Transverse colon (tissue), 4 donors: ENCODE data around the gene ENGASE. TPM values are rescaled to one million over a fixed set of nuclear protein-coding genes. Genes with fewer than 3 reads are reported as not detected.

Experiments
- DNase-seq: peaks from one replicate; pipeline ENCODE4 v3.0.0-alpha.2; 2019
- H3K27ac ChIP-seq, 4 donors: fragments of 200-600 bp; sonication (generic); 2 replicates each; pipeline ENCODE4 v1.5.1; 2016 to 2018; ENCODE audit warnings: inconsistent platforms in 4 of 4
- H3K27me3 ChIP-seq: fragments of 200-600 bp; sonication (generic); 2 replicates; pipeline ENCODE4 v1.5.1; 2017; ENCODE audit warnings: inconsistent platforms
- H3K36me3 ChIP-seq, 4 donors: fragments of 200-600 bp; sonication (generic); 2 replicates each; pipeline ENCODE4 v1.5.1; 2017 to 2019; ENCODE audit warnings: inconsistent platforms in 4 of 4
- H3K4me1 ChIP-seq, 4 donors: fragments of 200-600 bp; sonication (generic); 2 replicates each; pipeline ENCODE4 v1.5.1; 2017 to 2020; ENCODE audit warnings: inconsistent platforms in 4 of 4
- H3K4me3 ChIP-seq, 4 donors: fragments of 200-600 bp; sonication (generic); 1 replicate in 1 of 4; 2 replicates in 3 of 4; pipeline versions ENCODE4 v1.5.1 to v1.6.1; 2017 to 2019; ENCODE audit warnings: inconsistent platforms in 4 of 4
- H3K9me3 ChIP-seq, 2 donors: fragments of 200-600 bp; sonication (generic); 2 replicates each; pipeline ENCODE4 v1.5.1; 2017 to 2019; ENCODE audit warnings: inconsistent platforms in 2 of 2
- CTCF ChIP-seq, 5 experiments: fragments of 200-600 bp in 3 of 5; fragments of 450-650 bp in 2 of 5; sonication (generic) in 3 of 5; IDR thresholded peaks; 1 replicate in 2 of 5; 2 replicates in 3 of 5; pipeline ENCODE4 v1.5.1; 2016 to 2017; ENCODE audit warnings: antibody characterized with exemption in 5 of 5, inconsistent platforms in 3 of 5, mild to moderate bottlenecking in 2 of 5, moderate library complexity in 1 of 5
- EP300 ChIP-seq: sonication (generic); formaldehyde crosslinking; IDR thresholded peaks from one replicate; pipeline ENCODE4 v1.6.1; 2017; ENCODE audit warnings: antibody characterized with exemption, low read depth
- POLR2A ChIP-seq: fragments of 450-650 bp; IDR thresholded peaks from one replicate; pipeline ENCODE4 v1.6.1; 2016; ENCODE audit warnings: antibody characterized with exemption, mild to moderate bottlenecking, moderate library complexity
- POLR2AphosphoS5 ChIP-seq, 3 donors: sonication (generic); formaldehyde crosslinking; IDR thresholded peaks; one replicate each; pipeline ENCODE4 v1.6.1; 2016; ENCODE audit warnings: antibody characterized with exemption in 3 of 3
- WGBS, 2 donors: methylation state at CpG; one replicate each; pipeline ENCODE4 v1.1.5; 2018; ENCODE audit warnings: low coverage in 1 of 2; 5-methylcytosine and 5-hydroxymethylcytosine counted together
- in situ Hi-C, 4 donors: fragments of 200-750 bp; cut with MboI; loops; one replicate each; pipeline versions ENCODE4 v1.15.0 to v1.15.1; 2017; ENCODE audit warnings: low sequenced_read_pairs in 3 of 4, low pct_ligation_motif_present in 1 of 4, low pct_unique_long_range_greater_than_20kb in 1 of 4
- intact Hi-C: fragments of 100-400 bp; cut with DNase I; formaldehyde crosslinking; loops from one replicate; pipeline ENCODE4 v1.15.1; 2023; ENCODE audit warnings: low total_unique reads
- total RNA-seq, 4 donors: library from RNA; depleted of rRNA; stranded (reverse); fragments of >200 nt; gene quantifications; one replicate each; pipeline ENCODE4 v1.1.0, GENCODE V29; 2016

The ENGASE gene
- total RNA-seq, 4 donors from 2014 or later = 74.7 to 335 (median 121) TPM

GRCh38 chr17:79039886-79040285 is 34.7 kb upstream of the ENGASE start:
- TF ChIP-seq POLR2A = no peak
- TF ChIP-seq POLR2AphosphoS5 (IDR thresholded peaks at IDR 0.05) = no peak
- no peak for TF ChIP-seq EP300
- TF ChIP-seq CTCF (IDR thresholded peaks at IDR 0.05) = no peak
- intact Hi-C loops (no loop called here), in situ Hi-C loops (no loop called here)
- no peak overlapping the region for H3K4me3 ChIP-seq
- H3K36me3 ChIP-seq = no peaks in the 10 kb centered on the region
- H3K27ac ChIP-seq = no peak overlapping the region
- DNase-seq = no peak
- no peaks in the 10 kb centered on the region for H3K9me3 ChIP-seq
- peaks cover 0 to 7% (median 0%) of the 10 kb centered on the region in 4 donors for H3K4me1 ChIP-seq
- H3K27me3 ChIP-seq = no peaks in the 10 kb centered on the region
- 81 to 90% methylated on average over 4 to 6 of the region's 6 CpGs for WGBS, 2 donors

- intact Hi-C loops = no loop called here
These were observed 33.5 kb upstream of the ENGASE start for GRCh38 chr17:79041041-79041570.

GRCh38 chr17:79041723-79042420 is 32.8 kb upstream of the ENGASE start:
- DNase-seq = no peak
- in situ Hi-C loops (no loop called here), intact Hi-C loops (no loop called here)
- Histone ChIP-seq H3K9me3 (no peaks in the 10 kb centered on the region), H3K4me1 (no peaks in the 10 kb centered on the region), H3K4me3 (no peak overlapping the region), H3K27ac (no peak overlapping the region), H3K27me3 (no peaks in the 10 kb centered on the region), H3K36me3 (no peaks in the 10 kb centered on the region)
- TF ChIP-seq POLR2AphosphoS5 (IDR thresholded peaks at IDR 0.05) = no peak
- no peak for TF ChIP-seq POLR2A
- WGBS, 2 donors = 85 to 93% methylated on average over 8 to 23 of the region's 29 CpGs

More at GRCh38 chr17:79041041-79041570, 33.5 kb upstream of the ENGASE start:
- WGBS, 2 donors = 89 to 91% methylated on average over 6 to 13 of the region's 13 CpGs
- Histone ChIP-seq H3K27ac (no peak overlapping the region), H3K36me3 (no peaks in the 10 kb centered on the region), H3K27me3 (no peaks in the 10 kb centered on the region), H3K4me3 (no peak overlapping the region), H3K4me1 (peaks cover 0 to 4% (median 0%) of the 10 kb centered on the region in 4 donors), H3K9me3 (no peaks in the 10 kb centered on the region)
- in situ Hi-C loops = no loop called here
- no peak for DNase-seq
- TF ChIP-seq CTCF (IDR thresholded peaks at IDR 0.05) (no peak), POLR2AphosphoS5 (IDR thresholded peaks at IDR 0.05) (no peak), EP300 (no peak), POLR2A (no peak)

- 69 to 92% methylated on average over 5 to 11 of the region's 13 CpGs for WGBS, 2 donors
- Histone ChIP-seq H3K4me3 (no peak overlapping the region), H3K27me3 (no peaks in the 10 kb centered on the region), H3K4me1 (no peaks in the 10 kb centered on the region), H3K9me3 (no peaks in the 10 kb centered on the region), H3K36me3 (no peaks in the 10 kb centered on the region), H3K27ac (no peak overlapping the region)
- DNase-seq = peak; percentile 86
- TF ChIP-seq POLR2AphosphoS5 (IDR thresholded peaks at IDR 0.05) (peak in 1 of 3 donors; percentile 14), EP300 (no peak), CTCF (IDR thresholded peaks at IDR 0.05) (peak; percentile 87 to 94 (median 90)), POLR2A (no peak)
- in situ Hi-C loops = no loop called here
- intact Hi-C loops = no loop called here
These were observed 32.0 kb upstream of the ENGASE start for GRCh38 chr17:79042421-79043190.
